Endometrial microvascular endothelial cells (primary cell): Measurements from ENCODE around the gene ATG10. TPM values are rescaled to one million over a fixed set of nuclear protein-coding genes. Genes with fewer than 3 reads are reported as not detected.
"Not testable (repeated sequence)": the region's sequence is repeated elsewhere in the genome, so short reads cannot be mapped to it uniquely, and the experiment has no call there.

Experiments
- in situ Hi-C: cut with HindIII; loops from 2 replicates; pipeline ENCODE4 v1.10.0; 2017; ENCODE audit warnings: low sequenced_read_pairs, low pct_unique_long_range_greater_than_20kb; ENCODE audit errors: inconsistent ontology term
- total RNA-seq: library from RNA; depleted of rRNA; stranded (reverse); fragments of >200 nt; gene quantifications from one replicate; pipeline ENCODE4 v1.2.3, GENCODE V29; 2015; ENCODE audit errors: inconsistent ontology term

Gene ATG10
- total RNA-seq, 1 donor from 2014 or later, result 9.9 TPM

- in situ Hi-C loops, result no loop called here
Observed at GRCh38 chr5:82105457-82105856, 133.6 kb downstream of the ATG10 start.

GRCh38 chr5:82106207-82106606, 134.4 kb downstream of the ATG10 start:
- in situ Hi-C loops, result no loop called here

- in situ Hi-C loops, result no loop called here
Observed at GRCh38 chr5:82106756-82107155, 134.9 kb downstream of the ATG10 start.

- in situ Hi-C loops, result no loop called here
Observed at GRCh38 chr5:82107267-82107666, 135.4 kb downstream of the ATG10 start.

- in situ Hi-C loops, result no loop called here
Observed at GRCh38 chr5:82109013-82109412, 137.2 kb downstream of the ATG10 start.

- in situ Hi-C loops, result not testable (repeated sequence)
Observed at GRCh38 chr5:82109915-82110314, 138.1 kb downstream of the ATG10 start.

- in situ Hi-C loops, result no loop called here
Observed at GRCh38 chr5:82111191-82111590, 139.4 kb downstream of the ATG10 start.

- in situ Hi-C loops, result no loop called here
Observed at GRCh38 chr5:82115858-82116257, 144.0 kb downstream of the ATG10 start.

GRCh38 chr5:82119889-82120288, 148.1 kb downstream of the ATG10 start:
- in situ Hi-C loops, result no loop called here

- in situ Hi-C loops, result no loop called here
Observed at GRCh38 chr5:82129723-82130285, 158.0 kb downstream of the ATG10 start.

- in situ Hi-C loops, result no loop called here
Observed at GRCh38 chr5:82130602-82131001, 158.8 kb downstream of the ATG10 start.

- in situ Hi-C loops, result no loop called here
Observed at GRCh38 chr5:82137205-82137604, 165.4 kb downstream of the ATG10 start.

GRCh38 chr5:82139837-82140236, 168.0 kb downstream of the ATG10 start:
- in situ Hi-C loops, result not testable (repeated sequence)

GRCh38 chr5:82142217-82142841, 170.5 kb downstream of the ATG10 start:
- in situ Hi-C loops, result no loop called here

- in situ Hi-C loops, result no loop called here
Observed at GRCh38 chr5:82142928-82143577, 171.2 kb downstream of the ATG10 start.

GRCh38 chr5:82147860-82148573, 176.2 kb downstream of the ATG10 start:
- in situ Hi-C loops, result no loop called here

- in situ Hi-C loops, result no loop called here
Observed at GRCh38 chr5:82149434-82149833, 177.6 kb downstream of the ATG10 start.

- in situ Hi-C loops, result loop anchor here (25.0 kb wide), 1 partner anchor 638 kb away; no protein-coding TSS in a partner anchor
Observed at GRCh38 chr5:82150559-82150958, 178.7 kb downstream of the ATG10 start.

GRCh38 chr5:82151204-82151603, 179.4 kb downstream of the ATG10 start:
- in situ Hi-C loops, result loop anchor here (25.0 kb wide), 1 partner anchor 639 kb away; no protein-coding TSS in a partner anchor

GRCh38 chr5:82151662-82152061, 179.8 kb downstream of the ATG10 start:
- in situ Hi-C loops, result loop anchor here (25.0 kb wide), 1 partner anchor 639 kb away; no protein-coding TSS in a partner anchor
